Measurements from ENCODE around the gene AXL.
"Not testable (repeated sequence)": the region's sequence is repeated elsewhere in the genome, so short reads cannot be mapped to it uniquely, and the experiment has no call there.

AXL gene

GRCh38 chr19:41226874-41227390 lies 7.9 kb downstream of the AXL start:
- peaks cover 0 to 22% of the 10 kb centered on the region in 2 donors for H3K36me3 ChIP-seq (replicated peaks in 1 of 2; ENCODE audit: control insufficient read depth in 2 of 2, insufficient read depth in 2 of 2, low read length in 2 of 2)
- no peak for DNase-seq (ENCODE audit: low spot score)
- H4K91ac ChIP-seq (ENCODE audit: low read depth, low read length, poor library complexity): no peak overlapping the region
- H3K9ac ChIP-seq (ENCODE audit: low read depth, low read length, poor library complexity): peak overlapping the region; percentile 10
- no peak overlapping the region for H3K4ac ChIP-seq (ENCODE audit: low read length)
- H3K4me3 ChIP-seq (ENCODE audit: low read length in 2 of 2): peak overlapping the region in 1 of 2 donors; percentile 29
- H3K27me3 ChIP-seq (ENCODE audit: control insufficient read depth in 3 of 3, insufficient read depth in 3 of 3, low read depth in 1 of 3, low read length in 3 of 3): no peaks in the 10 kb centered on the region
- no peak overlapping the region for H2BK5ac ChIP-seq (ENCODE audit: low read length)
- peaks cover 21 to 27% of the 10 kb centered on the region in 2 donors for H3K4me1 ChIP-seq (ENCODE audit: control insufficient read depth in 2 of 2, insufficient read depth in 1 of 2, low read depth in 1 of 2, low read length in 2 of 2)
- H3K79me1 ChIP-seq (ENCODE audit: low read depth, low read length): peaks cover 6% of the 10 kb centered on the region
- no peaks in the 10 kb centered on the region for H3K9me3 ChIP-seq (replicated peaks in 1 of 2; ENCODE audit: control insufficient read depth in 2 of 2, insufficient read depth in 1 of 2, low read depth in 1 of 2, low read length in 2 of 2)
- no peak overlapping the region for H3K23ac ChIP-seq (ENCODE audit: low read depth, low read length, poor library complexity)
- no peak overlapping the region for H3K14ac ChIP-seq (ENCODE audit: low read length)
- H2AK5ac ChIP-seq (ENCODE audit: low read depth, low read length): no peak overlapping the region
- 100% methylated on average over 1 of the region's 9 CpGs; no CpG with 5 or more reads in 1 of the 2 donors for WGBS, 2 donors (ENCODE audit: extremely low coverage in 2 of 2, insufficient read length in 2 of 2, insufficient replicate concordance in 1 of 2)
- peak overlapping the region; percentile 83 for H2AFZ ChIP-seq (ENCODE audit: low read length)
- H4K8ac ChIP-seq (ENCODE audit: low read depth, low read length): no peak overlapping the region
- H3K4me2 ChIP-seq (ENCODE audit: insufficient read depth, low read length, poor library complexity, severe bottlenecking): no peak overlapping the region
- H3K27ac ChIP-seq (replicated peaks; ENCODE audit: low read length): no peak overlapping the region
- no peak overlapping the region for H2BK120ac ChIP-seq (ENCODE audit: low read depth, low read length)
- H2BK12ac ChIP-seq (ENCODE audit: low read length): no peak overlapping the region
- H3K18ac ChIP-seq (ENCODE audit: low read length): peak overlapping the region; percentile 68
- H2BK15ac ChIP-seq (ENCODE audit: low read length): peak overlapping the region; percentile 63

DNA sequence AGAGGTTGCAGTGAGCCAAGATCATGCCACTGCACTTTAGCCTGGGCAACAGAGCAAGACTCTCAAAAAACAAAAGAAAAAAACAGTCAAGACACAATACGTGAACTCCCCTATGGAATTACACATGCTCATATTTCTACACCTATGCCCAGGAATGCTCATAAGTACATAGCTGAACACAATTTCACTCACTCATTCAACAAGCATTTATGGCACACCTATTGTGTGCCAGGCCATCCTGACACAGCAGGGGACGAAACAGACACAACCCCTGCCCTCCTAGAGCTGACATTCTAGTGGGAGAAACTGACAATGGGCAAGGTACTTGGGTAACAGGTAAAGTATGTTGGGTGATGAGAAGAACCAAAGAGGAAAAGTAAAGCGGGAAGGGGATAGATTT lies 9.5 kb downstream of the AXL start:
- Histone ChIP-seq H3K36me3 (replicated peaks in 1 of 2; ENCODE audit: control insufficient read depth in 2 of 2, insufficient read depth in 2 of 2, low read length in 2 of 2) (peaks cover 0 to 24% of the 10 kb centered on the region in 2 donors), H3K4me1 (ENCODE audit: control insufficient read depth in 2 of 2, insufficient read depth in 1 of 2, low read depth in 1 of 2, low read length in 2 of 2) (peaks cover 18 to 23% of the 10 kb centered on the region in 2 donors), H4K8ac (ENCODE audit: low read depth, low read length) (no peak overlapping the region), H4K91ac (ENCODE audit: low read depth, low read length, poor library complexity) (no peak overlapping the region), H2BK15ac (ENCODE audit: low read length) (no peak overlapping the region), H2BK5ac (ENCODE audit: low read length) (no peak overlapping the region), H3K14ac (ENCODE audit: low read length) (no peak overlapping the region), H3K27me3 (ENCODE audit: control insufficient read depth in 3 of 3, insufficient read depth in 3 of 3, low read depth in 1 of 3, low read length in 3 of 3) (no peaks in the 10 kb centered on the region), H2BK12ac (ENCODE audit: low read length) (no peak overlapping the region), H2AFZ (ENCODE audit: low read length) (no peak overlapping the region), H3K4me3 (ENCODE audit: low read length in 2 of 2) (no peak overlapping the region), H3K27ac (replicated peaks; ENCODE audit: low read length) (no peak overlapping the region), H3K18ac (ENCODE audit: low read length) (no peak overlapping the region), H2BK120ac (ENCODE audit: low read depth, low read length) (no peak overlapping the region), H3K23ac (ENCODE audit: low read depth, low read length, poor library complexity) (no peak overlapping the region), H3K79me1 (ENCODE audit: low read depth, low read length) (peaks cover 6% of the 10 kb centered on the region), H3K4ac (ENCODE audit: low read length) (no peak overlapping the region), H3K9ac (ENCODE audit: low read depth, low read length, poor library complexity) (no peak overlapping the region), H3K4me2 (ENCODE audit: insufficient read depth, low read length, poor library complexity, severe bottlenecking) (no peak overlapping the region), H3K9me3 (replicated peaks in 1 of 2; ENCODE audit: control insufficient read depth in 2 of 2, insufficient read depth in 1 of 2, low read depth in 1 of 2, low read length in 2 of 2) (no peaks in the 10 kb centered on the region), H2AK5ac (ENCODE audit: low read depth, low read length) (no peak overlapping the region)
- 100% methylated on average over 1 of the region's 3 CpGs; no CpG with 5 or more reads in 1 of the 2 donors for WGBS, 2 donors (ENCODE audit: extremely low coverage in 2 of 2, insufficient read length in 2 of 2, insufficient replicate concordance in 1 of 2)
- DNase-seq (ENCODE audit: low spot score): no peak

DNA sequence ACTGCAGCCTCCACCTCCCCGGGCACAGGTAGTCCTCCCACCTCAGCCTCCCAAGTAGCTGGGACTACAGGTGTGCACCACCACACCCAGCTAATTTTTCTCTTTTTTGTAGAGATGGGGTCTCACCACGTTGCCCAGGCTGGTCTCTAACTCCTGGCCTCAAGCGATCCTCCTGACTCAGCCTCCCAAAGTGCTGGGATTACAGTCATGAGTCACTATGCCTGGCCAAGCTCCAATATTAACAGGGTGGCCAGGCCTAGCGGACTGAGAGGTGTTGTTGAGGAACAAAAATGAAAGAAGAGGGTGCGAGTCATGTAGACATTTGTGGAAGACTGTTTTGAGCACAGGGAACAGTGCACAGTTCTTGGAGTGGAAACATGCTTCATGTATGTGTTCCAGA lies 10.3 kb downstream of the AXL start:
- H4K8ac ChIP-seq (ENCODE audit: low read depth, low read length); H2AFZ ChIP-seq (ENCODE audit: low read length); H3K27ac ChIP-seq (replicated peaks; ENCODE audit: low read length); H2BK12ac ChIP-seq (ENCODE audit: low read length); H3K9me3 ChIP-seq (replicated peaks in 1 of 2; ENCODE audit: control insufficient read depth in 2 of 2, insufficient read depth in 1 of 2, low read depth in 1 of 2, low read length in 2 of 2); H3K18ac ChIP-seq (ENCODE audit: low read length); H3K27me3 ChIP-seq (ENCODE audit: control insufficient read depth in 3 of 3, insufficient read depth in 3 of 3, low read depth in 1 of 3, low read length in 3 of 3); H2BK120ac ChIP-seq (ENCODE audit: low read depth, low read length); H2BK5ac ChIP-seq (ENCODE audit: low read length); H3K14ac ChIP-seq (ENCODE audit: low read length); H2BK15ac ChIP-seq (ENCODE audit: low read length); H3K9ac ChIP-seq (ENCODE audit: low read depth, low read length, poor library complexity); H3K79me1 ChIP-seq (ENCODE audit: low read depth, low read length); H2AK5ac ChIP-seq (ENCODE audit: low read depth, low read length); H3K23ac ChIP-seq (ENCODE audit: low read depth, low read length, poor library complexity); H3K4me3 ChIP-seq (ENCODE audit: low read length in 2 of 2); H3K4me2 ChIP-seq (ENCODE audit: insufficient read depth, low read length, poor library complexity, severe bottlenecking); DNase-seq (ENCODE audit: low spot score); H4K91ac ChIP-seq (ENCODE audit: low read depth, low read length, poor library complexity); H3K4ac ChIP-seq (ENCODE audit: low read length): not testable (repeated sequence)
- Histone ChIP-seq H3K4me1 (ENCODE audit: control insufficient read depth in 2 of 2, insufficient read depth in 1 of 2, low read depth in 1 of 2, low read length in 2 of 2) (peaks cover 15% of the 10 kb centered on the region in 2 donors), H3K36me3 (replicated peaks in 1 of 2; ENCODE audit: control insufficient read depth in 2 of 2, insufficient read depth in 2 of 2, low read length in 2 of 2) (peaks cover 0 to 27% of the 10 kb centered on the region in 2 donors)
- WGBS, 2 donors (ENCODE audit: extremely low coverage in 2 of 2, insufficient read length in 2 of 2, insufficient replicate concordance in 1 of 2): no CpG with 5 or more reads among the region's 5 CpGs

DNA sequence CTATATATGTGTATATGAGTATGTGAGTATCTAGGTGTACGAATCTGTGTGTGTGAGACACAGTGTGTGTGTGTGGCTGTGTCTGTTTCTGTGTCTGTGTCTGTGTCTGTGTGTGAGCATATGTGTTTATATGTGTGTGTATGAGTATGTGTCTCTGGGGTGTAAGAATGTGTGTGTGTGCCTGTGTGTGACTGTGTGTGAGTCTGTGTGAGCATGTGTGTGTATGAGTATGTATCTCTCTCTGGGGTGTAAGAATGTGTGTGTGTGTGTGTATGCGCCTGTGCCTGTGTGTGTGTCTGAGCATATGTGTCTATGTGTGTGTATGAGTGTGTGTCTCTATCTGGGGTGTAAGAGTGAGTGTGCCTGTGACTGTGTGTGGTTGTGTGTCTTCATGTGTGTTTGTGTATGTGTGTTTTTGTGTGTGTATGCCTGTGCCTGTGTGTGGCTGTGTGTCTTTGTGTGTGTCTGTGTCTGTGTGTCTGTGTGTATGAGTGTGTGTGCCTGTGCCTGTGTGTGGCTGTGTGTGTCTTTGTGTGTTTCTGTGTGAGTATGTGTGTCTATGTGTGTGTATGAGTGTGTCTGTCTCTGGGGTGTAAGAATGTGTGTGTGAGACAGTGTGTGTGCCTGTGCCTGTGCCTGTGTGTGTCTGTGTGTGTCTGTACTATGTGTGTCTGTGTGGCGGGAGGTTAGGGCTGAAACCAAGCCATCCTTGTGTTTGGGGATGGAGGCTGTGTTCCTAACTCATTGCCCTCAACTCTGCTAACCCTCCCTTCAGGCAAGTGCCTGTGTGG lies 11.2 kb downstream of the AXL start:
- Histone ChIP-seq H4K91ac (ENCODE audit: low read depth, low read length, poor library complexity) (no peak overlapping the region), H2AK5ac (ENCODE audit: low read depth, low read length) (no peak overlapping the region), H2BK12ac (ENCODE audit: low read length) (no peak overlapping the region), H2AFZ (ENCODE audit: low read length) (no peak overlapping the region), H2BK5ac (ENCODE audit: low read length) (no peak overlapping the region), H3K9ac (ENCODE audit: low read depth, low read length, poor library complexity) (peak overlapping the region; percentile 66), H3K9me3 (replicated peaks in 1 of 2; ENCODE audit: control insufficient read depth in 2 of 2, insufficient read depth in 1 of 2, low read depth in 1 of 2, low read length in 2 of 2) (no peaks in the 10 kb centered on the region), H3K18ac (ENCODE audit: low read length) (no peak overlapping the region), H3K4me2 (ENCODE audit: insufficient read depth, low read length, poor library complexity, severe bottlenecking) (no peak overlapping the region), H4K8ac (ENCODE audit: low read depth, low read length) (no peak overlapping the region), H3K23ac (ENCODE audit: low read depth, low read length, poor library complexity) (peak overlapping the region; percentile 21), H3K4me3 (ENCODE audit: low read length in 2 of 2) (peak overlapping the region in 1 of 2 donors; percentile 49), H2BK120ac (ENCODE audit: low read depth, low read length) (no peak overlapping the region), H3K27ac (replicated peaks; ENCODE audit: low read length) (no peak overlapping the region), H2BK15ac (ENCODE audit: low read length) (no peak overlapping the region), H3K79me1 (ENCODE audit: low read depth, low read length) (no peaks in the 10 kb centered on the region), H3K4ac (ENCODE audit: low read length) (no peak overlapping the region), H3K4me1 (ENCODE audit: control insufficient read depth in 2 of 2, insufficient read depth in 1 of 2, low read depth in 1 of 2, low read length in 2 of 2) (peaks cover 11 to 14% of the 10 kb centered on the region in 2 donors), H3K14ac (ENCODE audit: low read length) (peak overlapping the region; percentile 25), H3K36me3 (replicated peaks in 1 of 2; ENCODE audit: control insufficient read depth in 2 of 2, insufficient read depth in 2 of 2, low read length in 2 of 2) (peaks cover 0 to 25% of the 10 kb centered on the region in 2 donors), H3K27me3 (ENCODE audit: control insufficient read depth in 3 of 3, insufficient read depth in 3 of 3, low read depth in 1 of 3, low read length in 3 of 3) (no peaks in the 10 kb centered on the region)
- no CpG with 5 or more reads among the region's 3 CpGs for WGBS, 2 donors (ENCODE audit: extremely low coverage in 2 of 2, insufficient read length in 2 of 2, insufficient replicate concordance in 1 of 2)
- no peak for DNase-seq (ENCODE audit: low spot score)

Measured in neuronal stem cell (in vitro differentiated cells).